ENCODE measurements around the gene IP6K2. TPM values are rescaled to one million over a fixed set of nuclear protein-coding genes. Genes with fewer than 3 reads are reported as not detected.

The IP6K2 gene
- total and polyA plus RNA-seq, 8 donors = 44.1 to 234 (median 103) TPM

GRCh38 chr3:48650723-48651122, 66.3 kb downstream of the IP6K2 start:
- 65 to 85% (median 83%) methylated on average over 6 to 12 of the region's 12 CpGs for WGBS, 5 donors
- no peaks in the 10 kb centered on the region for H3K36me3 ChIP-seq
- DNase-seq = no peak
- intact Hi-C loops (cut with DNase I; ENCODE audit: low total_unique reads) = no loop called here
- H3K27me3 ChIP-seq = peaks cover 0 to 4% (median 0%) of the 10 kb centered on the region in 3 donors
- H3K4me1 ChIP-seq = peaks cover 3 to 5% (median 4%) of the 10 kb centered on the region in 4 donors
- TF ChIP-seq EP300 (IDR thresholded peaks at IDR 0.05) (no peak), POLR2AphosphoS5 (IDR thresholded peaks at IDR 0.05) (no peak), CTCF (IDR thresholded peaks at IDR 0.05) (no peak), POLR2A (IDR thresholded peaks at IDR 0.05) (no peak)
- no peaks in the 10 kb centered on the region for H3K9me3 ChIP-seq
- no peak overlapping the region for H3K4me3 ChIP-seq
- H3K27ac ChIP-seq = no peak overlapping the region

- 79 to 85% (median 81%) methylated on average over 14 to 15 of the region's 15 CpGs for WGBS, 5 donors
- no peak for DNase-seq
- no peaks in the 10 kb centered on the region for H3K36me3 ChIP-seq
- no peak overlapping the region for H3K4me3 ChIP-seq
- H3K4me1 ChIP-seq = no peaks in the 10 kb centered on the region
- H3K9me3 ChIP-seq = no peaks in the 10 kb centered on the region
- intact Hi-C loops (cut with DNase I; ENCODE audit: low total_unique reads) = no loop called here
- no peaks in the 10 kb centered on the region for H3K27me3 ChIP-seq
- H3K27ac ChIP-seq = no peak overlapping the region
- TF ChIP-seq POLR2AphosphoS5 (IDR thresholded peaks at IDR 0.05) = no peak
- no peak for TF ChIP-seq EP300 (IDR thresholded peaks at IDR 0.05)
- no peak for TF ChIP-seq POLR2A (IDR thresholded peaks at IDR 0.05)
- no peak for TF ChIP-seq CTCF (IDR thresholded peaks at IDR 0.05)
Measured at GRCh38 chr3:48648188-48648850, 68.7 kb downstream of the IP6K2 start.

DNA sequence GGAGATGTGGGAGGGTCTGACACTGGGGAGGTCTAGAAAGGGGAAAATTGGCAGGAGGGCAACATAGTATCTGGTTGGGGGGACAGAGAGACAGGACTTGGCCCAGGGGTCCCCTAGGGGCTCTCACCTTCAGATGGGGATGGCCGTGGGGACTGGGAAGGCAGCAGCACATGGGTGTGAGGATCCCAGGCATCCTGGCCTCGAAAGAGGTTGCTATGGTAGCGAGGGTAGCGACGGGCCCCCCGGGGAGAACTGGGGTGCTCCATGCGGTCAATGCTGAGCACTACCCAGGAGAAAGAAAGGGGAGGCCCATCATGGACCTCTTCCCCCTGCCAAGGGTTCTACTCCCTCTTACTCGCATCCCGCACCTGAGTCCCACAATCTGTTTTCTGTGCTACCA, 69.3 kb downstream of the IP6K2 start:
- no peak overlapping the region for H3K4me3 ChIP-seq
- intact Hi-C loops (cut with DNase I; ENCODE audit: low total_unique reads) = no loop called here
- H3K27ac ChIP-seq = no peak overlapping the region
- 78 to 86% (median 85%) methylated on average over 4 to 9 of the region's 9 CpGs for WGBS, 5 donors
- H3K9me3 ChIP-seq = no peaks in the 10 kb centered on the region
- TF ChIP-seq POLR2A (IDR thresholded peaks at IDR 0.05) (no peak), EP300 (IDR thresholded peaks at IDR 0.05) (no peak), CTCF (IDR thresholded peaks at IDR 0.05) (no peak), POLR2AphosphoS5 (IDR thresholded peaks at IDR 0.05) (no peak)
- H3K36me3 ChIP-seq = no peaks in the 10 kb centered on the region
- H3K4me1 ChIP-seq = no peaks in the 10 kb centered on the region
- no peaks in the 10 kb centered on the region for H3K27me3 ChIP-seq
- DNase-seq = no peak

GRCh38 chr3:48644898-48645760, 71.9 kb downstream of the IP6K2 start:
- no peak for TF ChIP-seq EP300 (IDR thresholded peaks at IDR 0.05)
- TF ChIP-seq POLR2AphosphoS5 (IDR thresholded peaks at IDR 0.05) = no peak
- no peak for TF ChIP-seq POLR2A (IDR thresholded peaks at IDR 0.05)
- TF ChIP-seq CTCF (IDR thresholded peaks at IDR 0.05) = no peak
- Histone ChIP-seq H3K4me1 (no peaks in the 10 kb centered on the region), H3K9me3 (no peaks in the 10 kb centered on the region), H3K27ac (no peak overlapping the region), H3K27me3 (no peaks in the 10 kb centered on the region), H3K36me3 (no peaks in the 10 kb centered on the region), H3K4me3 (no peak overlapping the region)
- intact Hi-C loops (cut with DNase I; ENCODE audit: low total_unique reads) = no loop called here
- no peak for DNase-seq
- WGBS, 5 donors = 87 to 95% (median 89%) methylated on average over 18 to 22 of the region's 22 CpGs

All from stomach (tissue), 9 donors.